ENCODE measurements around the gene RAP1B. TPM values are rescaled to one million over a fixed set of nuclear protein-coding genes. Genes with fewer than 3 reads are reported as not detected.
A peak's percentile ranks its signal among the peaks of the same experiment; 100 is the strongest.

RAP1B gene
- total RNA-seq, 1 donor from 2014 or later, result 142 TPM

GRCh38 chr12:68580911-68581310 is 29.8 kb upstream of the RAP1B start:
- Mint-ChIP-seq H3K36me3 (ENCODE audit: low read depth) (no peaks in the 10 kb centered on the region), H3K4me1 (no peaks in the 10 kb centered on the region), H3K9me3 (no peaks in the 10 kb centered on the region)

GRCh38 chr12:68581926-68582325 is 28.8 kb upstream of the RAP1B start:
- Mint-ChIP-seq H3K36me3 (ENCODE audit: low read depth) (no peaks in the 10 kb centered on the region), H3K27me3 (no peaks in the 10 kb centered on the region), H3K4me1 (peaks cover 2% of the 10 kb centered on the region), H3K9me3 (no peaks in the 10 kb centered on the region), H3K4me3 (no peak overlapping the region), H3K27ac (no peak overlapping the region)
- CTCF ChIA-PET, result no interaction called here
- no peak for DNase-seq
- POLR2A ChIA-PET, result no interaction called here
- TF ChIP-seq CTCF (IDR thresholded peaks at IDR 0.05), result no peak
- intact Hi-C loops (cut with micrococcal nuclease), result no loop called here
- no peak for ATAC-seq (ENCODE audit: low read depth)

More at GRCh38 chr12:68580911-68581310, 29.8 kb upstream of the RAP1B start:
- H3K4me3 Mint-ChIP-seq, result no peak overlapping the region
- ATAC-seq (ENCODE audit: low read depth), result no peak
- no peak overlapping the region for H3K27ac Mint-ChIP-seq
- TF ChIP-seq CTCF (IDR thresholded peaks at IDR 0.05), result no peak
- no peak for DNase-seq
- H3K27me3 Mint-ChIP-seq, result no peaks in the 10 kb centered on the region
- intact Hi-C loops (cut with micrococcal nuclease), result no loop called here
- ChIA-PET POLR2A (no interaction called here), CTCF (no interaction called here)

- ChIA-PET CTCF (no interaction called here), POLR2A (interaction anchor here (0.9 kb wide), 1 partner anchor 221 kb away, joined by 3 read pairs; no protein-coding TSS in a partner anchor)
- peaks cover 4% of the 10 kb centered on the region for H3K36me3 Mint-ChIP-seq (ENCODE audit: low read depth)
- intact Hi-C loops (cut with micrococcal nuclease), result loop anchor here (2.0 kb wide), 1 partner anchor 227 kb away; no protein-coding TSS in a partner anchor
- no peaks in the 10 kb centered on the region for H3K27me3 Mint-ChIP-seq
- peaks cover 22% of the 10 kb centered on the region for H3K4me1 Mint-ChIP-seq
- DNase-seq, result no peak
- H3K4me3 Mint-ChIP-seq, result no peak overlapping the region
- peaks cover 5% of the 10 kb centered on the region for H3K9me3 Mint-ChIP-seq
- no peak for TF ChIP-seq CTCF (IDR thresholded peaks at IDR 0.05)
- no peak overlapping the region for H3K27ac Mint-ChIP-seq
- ATAC-seq (ENCODE audit: low read depth), result no peak
Measured at GRCh38 chr12:68585966-68586365, 24.7 kb upstream of the RAP1B start.

- CTCF ChIA-PET, result interaction anchor here (1.0 kb wide), 1 partner anchor 228 kb away, joined by 3 read pairs; no protein-coding TSS in a partner anchor
- Mint-ChIP-seq H3K27me3 (no peaks in the 10 kb centered on the region), H3K4me3 (no peak overlapping the region), H3K9me3 (peaks cover 7% of the 10 kb centered on the region), H3K36me3 (ENCODE audit: low read depth) (peaks cover 4% of the 10 kb centered on the region), H3K27ac (peak overlapping the region; percentile 14), H3K4me1 (peaks cover 37% of the 10 kb centered on the region)
- peak; percentile 90 for ATAC-seq (ENCODE audit: low read depth)
- no peak for DNase-seq
- intact Hi-C loops (cut with micrococcal nuclease), result loop anchor here (1.0 to 2.0 kb wide), 2 partner anchors 23 to 229 kb away; partner anchors contain the start of gene RAP1B
- TF ChIP-seq CTCF (IDR thresholded peaks at IDR 0.05), result no peak
- POLR2A ChIA-PET, result interaction anchor here (0.9 kb wide), 1 partner anchor 23 kb away, joined by 4 read pairs; the partner anchor contains the start of gene RAP1B
Measured at GRCh38 chr12:68587448-68587873, 23.2 kb upstream of the RAP1B start.

GRCh38 chr12:68589194-68589593 is 21.5 kb upstream of the RAP1B start:
- Mint-ChIP-seq H3K9me3 (peaks cover 9% of the 10 kb centered on the region), H3K27ac (no peak overlapping the region), H3K4me1 (peaks cover 46% of the 10 kb centered on the region), H3K4me3 (no peak overlapping the region), H3K27me3 (no peaks in the 10 kb centered on the region), H3K36me3 (ENCODE audit: low read depth) (peaks cover 4% of the 10 kb centered on the region)
- TF ChIP-seq CTCF (IDR thresholded peaks at IDR 0.05), result no peak
- intact Hi-C loops (cut with micrococcal nuclease), result no loop called here
- CTCF ChIA-PET, result no interaction called here
- POLR2A ChIA-PET, result interaction anchor here (1.1 to 1.2 kb wide), 2 partner anchors 13 to 22 kb away, joined by 3 to 8 read pairs; partner anchors contain the start of gene RAP1B
- DNase-seq (no peak), ATAC-seq (ENCODE audit: low read depth) (no peak)

All from activated B cell treated with CpG ODN at 0.5 μM for 24 hours (primary cell).